Stimulated activated CD4-positive, alpha-beta T cell treated with anti-CD3 and anti-CD28 coated beads, TNF-alpha, amount 100 ng/mL, for 24 hours (primary cell): Measurements from ENCODE around the gene CCN5.
"Not testable (repeated sequence)": the region's sequence is repeated elsewhere in the genome, so short reads cannot be mapped to it uniquely, and the experiment has no call there.

ENCODE experiments used
- DNase-seq, 3 experiments: peaks; one replicate each; pipeline ENCODE4 v3.0.0-alpha.2; 2020; ENCODE audit warnings: low read depth in 3 of 3

The CCN5 gene

DNA sequence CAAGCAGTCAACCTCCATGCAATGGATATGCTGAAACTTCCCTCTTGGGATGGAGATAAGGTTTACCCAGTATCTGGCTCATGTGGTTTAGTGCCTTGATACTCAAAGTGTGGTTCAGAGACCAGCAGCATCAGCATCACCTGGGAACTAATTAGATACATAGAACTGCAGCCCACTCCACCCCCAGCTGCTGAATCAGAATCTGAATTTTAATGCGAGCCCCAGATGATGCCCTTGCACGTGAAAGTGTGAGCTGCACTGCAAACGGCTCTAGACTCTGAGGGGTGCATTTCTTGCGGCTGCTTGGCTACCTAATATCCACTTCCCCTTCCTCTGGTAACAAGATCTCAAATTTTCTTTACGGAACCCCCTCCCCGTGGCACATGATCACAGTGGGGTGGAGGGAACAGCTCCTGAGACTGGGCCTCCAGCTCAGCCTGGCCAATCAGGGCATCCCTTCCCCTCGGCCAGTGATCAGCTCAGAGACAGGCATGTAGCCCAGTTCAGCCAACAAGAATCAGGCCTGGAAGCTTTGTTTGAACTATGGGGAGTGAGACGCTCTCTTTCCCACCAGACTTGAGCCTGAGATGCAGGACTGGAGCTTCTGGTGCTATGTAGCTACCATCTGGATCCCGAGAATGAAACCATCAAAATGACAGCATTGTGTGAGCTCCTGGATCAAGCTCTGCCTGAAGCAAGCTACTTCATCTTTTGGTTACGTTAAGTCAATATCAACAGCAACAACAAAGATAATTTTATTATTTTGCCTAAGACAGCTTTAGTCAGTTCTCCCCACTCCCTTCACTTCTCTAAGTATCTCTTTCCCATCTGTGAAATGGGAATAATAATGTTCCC is 43.3 kb downstream of the CCN5 start:
- DNase-seq: no peak

DNA sequence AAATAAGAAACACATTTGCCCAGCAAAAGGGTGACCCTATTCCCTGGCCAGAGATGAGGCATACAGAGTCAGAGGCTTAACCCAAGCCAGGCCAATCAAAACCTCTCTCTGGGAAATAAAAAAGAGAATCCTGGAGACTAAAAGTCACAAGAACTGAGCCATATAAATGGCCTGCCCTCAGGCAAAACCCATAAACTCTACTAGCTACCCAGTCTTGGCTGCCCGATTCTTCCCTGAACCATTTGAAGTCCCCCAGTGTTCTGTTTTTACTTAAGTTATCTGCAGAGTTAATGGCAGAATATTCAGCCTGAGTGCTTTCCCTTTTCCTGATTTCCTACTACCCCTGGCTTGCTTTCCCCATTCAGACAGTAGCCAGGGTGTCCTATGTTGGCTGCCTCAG is 44.4 kb downstream of the CCN5 start:
- no peak for DNase-seq

DNA sequence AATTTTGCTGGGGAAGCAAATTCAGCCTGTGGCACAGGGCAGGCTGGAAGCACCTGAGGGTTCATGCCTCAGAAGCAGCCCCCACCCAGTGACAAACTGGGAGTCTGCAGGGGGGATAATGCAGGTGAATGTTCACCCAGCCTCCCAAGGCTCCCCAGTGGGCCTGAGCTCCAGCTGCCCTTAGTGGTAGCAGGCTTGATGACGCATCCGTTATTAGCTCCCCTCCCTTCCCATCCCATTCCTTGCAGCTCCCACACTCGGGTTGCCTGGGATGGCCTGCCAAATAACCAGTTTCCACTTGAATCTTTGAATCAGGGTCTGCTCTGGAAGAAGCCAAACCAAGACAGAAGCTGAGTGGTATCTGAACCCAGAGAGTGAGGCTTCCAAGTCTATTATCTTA is 46.3 kb downstream of the CCN5 start:
- DNase-seq: no peak

DNA sequence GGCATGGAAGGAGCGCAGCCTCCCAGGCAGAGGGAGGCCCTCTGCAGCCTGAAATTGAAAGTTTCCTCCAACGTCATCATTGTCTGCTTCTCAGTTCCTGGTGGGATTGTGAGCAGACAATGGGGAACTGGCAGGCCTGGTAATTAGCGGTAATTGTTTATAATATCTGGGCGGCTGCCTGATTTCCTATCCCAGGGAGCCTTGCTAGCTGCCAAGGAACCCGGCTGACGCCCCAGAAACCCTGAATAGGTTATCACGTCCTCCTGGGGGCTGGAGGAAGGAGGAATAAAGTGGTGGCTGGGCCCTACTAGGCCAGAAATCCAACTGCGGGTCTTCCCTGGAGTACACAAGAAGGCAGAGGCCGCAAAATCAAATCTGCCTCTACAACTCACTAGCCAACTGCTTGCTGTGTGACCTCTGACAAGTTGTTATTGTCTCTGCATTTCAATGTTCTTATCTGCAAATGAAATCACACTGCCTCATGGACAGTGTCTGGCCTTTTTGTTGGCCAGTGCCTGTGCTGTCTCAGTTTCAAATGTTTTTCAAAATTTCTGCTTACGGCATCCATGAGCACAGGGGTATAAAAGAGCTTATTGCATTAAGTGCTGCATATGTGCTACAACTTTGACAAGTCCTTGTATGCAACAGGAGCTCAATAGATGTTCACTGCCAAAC is 47.4 kb downstream of the CCN5 start:
- DNase-seq: no peak

DNA sequence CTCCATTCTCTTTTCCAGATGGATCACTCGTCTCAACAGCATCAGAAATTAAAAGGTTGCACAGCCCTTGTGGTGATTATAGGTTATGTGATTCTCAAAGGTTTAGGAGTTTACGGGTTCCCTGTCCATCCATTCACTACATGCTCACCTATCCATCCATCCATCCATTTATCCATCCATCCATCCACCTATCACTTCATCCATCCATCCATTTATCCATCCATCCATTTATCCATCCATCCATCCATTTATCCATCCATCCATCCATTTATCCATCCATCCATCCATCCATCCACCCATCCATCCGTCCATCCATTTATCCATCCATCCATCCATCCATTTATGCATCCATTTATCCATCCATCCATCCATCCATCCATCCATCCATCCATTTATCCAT is 48.6 kb downstream of the CCN5 start:
- not testable (repeated sequence) for DNase-seq

DNA sequence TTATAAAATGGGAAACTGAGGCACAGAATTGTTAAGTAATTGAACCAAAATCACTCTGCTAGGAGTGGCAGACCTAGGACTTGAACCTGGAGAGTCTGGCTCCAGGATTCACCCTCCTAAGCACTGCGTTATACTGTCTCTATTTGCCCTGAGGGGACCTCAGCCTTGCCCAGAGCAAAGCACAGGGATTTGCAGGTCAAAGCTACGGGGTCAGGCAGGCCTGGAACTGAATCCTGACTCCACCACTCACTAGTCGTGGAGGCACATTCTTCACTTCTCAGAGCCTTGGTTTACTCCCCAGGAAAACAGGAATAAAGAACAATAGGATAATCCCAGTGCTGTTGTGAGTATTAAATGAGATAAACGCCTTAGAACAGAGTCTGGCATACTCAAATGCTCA is 49.9 kb downstream of the CCN5 start:
- no peak for DNase-seq

DNA sequence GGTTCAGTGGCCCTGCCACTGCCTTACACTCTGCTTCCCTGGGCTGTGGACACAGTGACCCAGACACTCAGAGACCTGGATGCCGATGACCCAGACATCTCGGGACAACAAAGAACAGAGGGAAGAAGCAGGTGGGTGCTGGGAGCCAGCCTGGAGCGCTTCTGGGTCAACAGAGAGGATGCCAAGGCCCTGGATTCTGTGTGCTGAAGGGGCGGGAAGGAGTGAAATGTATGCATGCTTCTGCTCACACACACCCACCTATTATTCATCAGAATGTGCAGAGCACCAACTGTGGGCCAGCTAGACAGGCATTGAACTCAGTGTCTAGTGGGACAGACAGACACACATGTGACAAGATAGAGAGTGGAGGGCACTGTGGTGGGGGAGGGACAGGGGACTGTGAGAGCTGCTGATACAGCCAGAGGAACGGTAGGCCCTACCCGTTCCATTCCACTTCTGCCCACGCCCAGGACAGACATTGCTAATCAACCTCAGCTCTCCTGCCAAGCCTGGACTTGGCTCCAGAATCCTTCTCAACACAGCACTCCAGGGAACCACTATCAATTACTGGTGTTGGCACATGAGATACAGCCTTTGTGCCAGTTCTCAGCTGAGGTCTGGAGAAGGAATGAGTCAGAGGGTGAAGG is 50.7 kb downstream of the CCN5 start:
- DNase-seq: no peak

DNA sequence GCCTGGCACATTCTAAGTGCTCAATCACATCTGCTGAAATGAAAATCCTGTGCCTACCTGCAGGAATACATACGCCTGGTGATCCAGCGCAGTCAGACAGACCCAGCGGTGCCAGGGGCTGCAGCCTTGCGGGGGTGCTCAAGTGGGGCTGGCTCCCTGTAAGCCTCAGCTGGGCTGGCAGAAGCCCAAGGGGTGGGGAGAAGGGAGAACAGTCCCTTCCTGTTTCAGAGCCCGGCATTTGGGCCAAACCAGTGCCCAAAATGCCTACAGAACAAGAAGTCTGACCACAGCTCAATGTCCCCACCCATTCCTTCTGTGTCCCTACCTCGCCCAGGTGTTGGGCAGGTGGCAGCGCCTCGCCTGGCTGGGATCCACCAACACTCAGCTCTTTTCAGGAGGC is 53.1 kb downstream of the CCN5 start:
- DNase-seq: no peak

DNA sequence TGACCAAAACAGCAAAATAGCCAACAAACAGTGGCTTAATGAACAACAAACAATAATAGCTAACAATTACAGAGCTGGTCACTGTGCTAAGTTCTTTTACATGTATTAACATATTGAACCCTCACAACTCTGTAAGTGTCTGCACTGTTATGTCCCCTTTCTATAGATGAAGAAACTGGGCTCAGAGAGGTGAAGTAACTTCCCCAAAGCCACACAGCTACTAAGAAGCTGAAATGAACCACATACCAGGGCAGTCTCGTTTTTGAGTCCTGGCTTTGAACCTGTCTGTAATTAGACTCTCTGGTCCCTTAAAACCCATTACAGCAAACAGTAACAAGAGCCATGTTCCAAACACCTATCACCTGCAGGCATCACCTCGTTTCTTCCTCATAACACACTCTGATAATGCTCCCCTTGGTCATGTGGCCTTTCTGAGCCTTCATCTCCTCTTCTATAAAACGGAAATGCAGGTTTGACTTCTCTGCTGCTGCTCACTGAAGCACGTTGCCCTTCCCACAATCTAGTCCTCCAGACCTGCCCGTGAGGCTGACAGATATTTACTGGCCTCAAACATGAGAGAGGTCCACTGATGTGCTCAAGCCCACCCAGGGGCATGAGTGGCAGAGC is 53.8 kb downstream of the CCN5 start:
- DNase-seq: no peak

DNA sequence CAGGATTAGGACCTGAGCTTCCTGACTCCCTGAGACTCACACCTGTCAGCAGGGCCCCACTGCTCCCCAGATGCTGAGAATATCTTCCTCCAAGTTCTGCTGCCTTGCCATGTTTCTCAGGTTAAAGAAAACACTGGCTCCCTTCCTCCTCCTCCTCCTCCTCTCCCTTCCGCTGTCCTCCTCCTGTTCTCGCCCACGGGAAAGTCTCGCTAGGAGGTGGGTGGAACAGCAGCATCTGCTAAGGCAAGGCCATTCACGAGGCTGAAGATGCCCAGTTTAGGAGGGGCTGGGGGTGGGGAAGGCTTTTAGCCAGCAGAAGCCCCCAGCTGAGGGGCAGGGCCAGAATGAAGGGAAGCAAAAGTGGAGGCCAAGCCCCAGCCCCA is 54.3 kb downstream of the CCN5 start:
- DNase-seq: no peak

DNA sequence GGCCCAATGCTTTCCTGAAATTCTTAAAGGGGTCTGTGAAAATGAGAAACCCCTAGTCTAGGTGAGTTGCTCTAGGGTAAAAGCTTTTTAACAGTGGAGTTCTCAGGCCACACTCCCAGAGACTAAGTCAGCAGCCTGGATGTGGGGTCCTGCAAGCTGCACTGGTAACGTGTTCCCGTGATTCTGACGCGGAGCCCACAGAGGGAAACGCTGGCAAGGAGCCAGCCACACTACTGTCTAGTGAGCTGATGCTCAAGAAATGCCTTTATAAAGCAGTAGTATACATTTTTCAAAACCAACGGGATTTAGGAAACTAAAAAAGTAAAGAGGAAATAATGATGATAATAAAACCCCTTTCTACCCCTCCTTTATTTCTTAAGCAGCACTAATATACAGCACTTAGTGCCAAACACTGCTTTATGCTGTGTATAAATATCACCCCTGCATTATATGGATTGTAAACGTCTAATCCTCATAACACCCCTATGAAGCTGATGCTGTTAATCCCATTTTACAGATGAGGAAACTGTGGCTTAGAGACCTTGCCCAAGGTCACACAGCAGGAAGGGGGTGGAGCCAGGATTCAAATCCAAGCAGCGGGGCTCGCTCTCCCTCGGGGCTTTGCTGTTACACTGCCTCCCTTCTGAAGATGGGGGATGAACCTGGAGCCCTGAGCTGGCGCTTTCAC is 55.5 kb downstream of the CCN5 start:
- DNase-seq: no peak

DNA sequence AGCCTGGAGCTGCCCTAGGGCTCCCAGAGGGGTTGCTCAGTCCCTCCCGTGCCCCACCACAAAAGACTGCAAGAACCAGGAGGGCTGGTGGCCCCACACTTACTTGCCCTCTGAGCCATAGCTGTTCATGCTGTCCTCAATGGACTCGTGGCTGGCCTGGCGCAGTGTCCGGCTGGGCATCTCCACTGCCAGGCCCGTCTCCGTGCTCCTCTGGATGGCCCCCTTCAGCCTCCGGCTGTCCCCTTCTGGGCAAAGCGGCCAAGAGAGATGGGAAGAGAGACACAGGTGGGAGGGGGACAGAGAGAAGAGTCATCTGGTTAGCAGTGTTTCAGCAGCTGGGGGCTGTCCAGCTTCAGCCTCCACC is 56.0 kb downstream of the CCN5 start:
- no peak for DNase-seq

DNA sequence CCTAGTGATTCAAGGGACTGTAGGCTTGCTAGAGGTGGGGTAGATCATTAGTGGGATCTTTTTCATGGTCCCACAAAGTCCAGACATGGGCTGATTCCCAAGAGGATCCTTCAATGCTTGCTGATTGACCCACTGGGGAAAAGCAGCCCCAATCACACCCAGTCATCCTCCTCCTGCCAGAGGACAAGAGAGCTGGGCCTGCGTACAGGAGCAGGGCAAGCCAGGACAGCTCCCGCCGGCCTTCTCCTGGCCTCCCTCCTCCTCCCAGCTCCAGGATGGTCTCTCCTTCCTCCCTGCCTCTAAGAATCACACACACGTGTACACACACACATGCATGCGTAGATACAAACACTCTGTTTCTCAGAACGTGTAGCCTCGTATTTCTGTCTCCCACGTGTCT is 57.5 kb downstream of the CCN5 start:
- DNase-seq: no peak

DNA sequence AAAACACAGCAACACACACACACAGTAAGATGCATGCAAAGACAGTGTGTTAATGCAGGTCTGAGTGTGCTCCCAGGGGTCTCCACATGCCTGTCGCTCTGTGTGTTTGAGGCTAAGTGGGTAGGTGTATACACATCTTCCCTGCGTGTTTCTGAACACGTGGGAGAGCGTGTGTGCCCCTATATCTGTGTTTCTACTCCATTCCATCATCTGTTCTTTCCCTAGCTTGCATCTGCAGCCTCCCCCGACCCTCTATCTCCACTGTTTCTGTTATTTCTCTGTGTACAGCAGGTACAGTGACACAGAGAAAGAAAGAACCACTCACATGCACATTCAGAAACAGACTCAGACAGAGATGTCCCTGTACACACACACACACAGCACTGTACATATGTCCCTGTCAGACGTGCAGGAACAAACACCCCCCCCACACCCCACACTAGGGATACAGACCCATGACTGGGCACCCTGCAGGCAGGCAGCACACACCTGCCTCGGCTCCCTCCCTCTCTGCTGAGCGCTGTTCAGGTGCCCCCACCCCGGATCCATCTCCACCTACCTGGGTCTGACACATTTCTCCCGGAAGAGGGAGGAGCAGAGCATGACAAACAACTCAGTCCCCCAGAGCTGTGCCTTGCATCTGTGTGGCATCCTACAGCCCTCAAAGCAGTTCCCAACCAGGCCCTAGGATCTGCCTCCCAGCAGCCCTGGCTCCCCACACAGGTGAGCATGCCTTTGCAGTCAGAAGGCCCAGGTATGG is 58.1 kb downstream of the CCN5 start:
- no peak for DNase-seq

DNA sequence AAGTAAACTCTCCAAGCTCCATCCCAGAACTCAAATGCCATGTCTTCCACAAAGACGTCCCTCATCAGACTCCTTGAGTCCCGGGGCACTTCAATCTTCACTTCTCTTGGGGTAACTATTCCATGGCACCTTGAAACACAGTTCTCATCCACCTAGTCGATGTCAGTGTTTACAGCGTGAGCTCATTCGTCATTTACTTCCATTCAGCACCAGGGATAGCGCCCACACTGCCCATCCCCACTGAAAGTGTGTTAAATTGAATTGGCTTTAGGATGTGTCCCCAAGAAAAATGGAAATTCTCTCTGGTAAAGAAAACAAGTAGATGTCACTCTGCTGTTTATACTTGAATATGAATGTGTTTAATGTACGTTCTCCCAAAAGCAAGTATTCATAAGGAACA is 61.8 kb downstream of the CCN5 start:
- no peak for DNase-seq
